ENCODE data around the gene NADK.
A peak's percentile ranks its signal among the peaks of the same experiment; 100 is the strongest.

The NADK gene

DNA sequence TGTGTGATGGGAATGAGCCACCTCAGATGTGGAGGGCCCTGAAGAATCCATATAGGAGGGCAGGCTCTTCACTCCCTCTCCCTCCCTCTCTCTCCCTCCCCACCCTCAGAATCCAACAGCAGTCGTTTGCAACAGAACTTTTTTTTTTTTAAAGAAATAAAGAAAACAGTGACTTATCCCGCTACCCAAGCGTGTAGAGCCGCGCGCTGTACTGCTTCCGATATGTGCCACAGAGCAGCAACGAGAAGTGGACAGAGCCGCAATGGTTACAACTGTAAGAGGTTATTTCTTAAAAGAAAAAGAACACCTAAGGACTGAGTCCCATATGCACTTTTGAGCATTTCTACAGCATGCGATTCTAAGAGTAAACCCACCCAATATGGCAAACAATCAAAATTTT, 7.4 kb upstream of the NADK start:
- DNase-seq: no peak

GRCh38 chr1:1784933-1785332, 6.7 kb upstream of the NADK start:
- DNase-seq: no peak

- DNase-seq: no peak
These were observed 5.0 kb upstream of the NADK start for GRCh38 chr1:1783320-1783719.

DNA sequence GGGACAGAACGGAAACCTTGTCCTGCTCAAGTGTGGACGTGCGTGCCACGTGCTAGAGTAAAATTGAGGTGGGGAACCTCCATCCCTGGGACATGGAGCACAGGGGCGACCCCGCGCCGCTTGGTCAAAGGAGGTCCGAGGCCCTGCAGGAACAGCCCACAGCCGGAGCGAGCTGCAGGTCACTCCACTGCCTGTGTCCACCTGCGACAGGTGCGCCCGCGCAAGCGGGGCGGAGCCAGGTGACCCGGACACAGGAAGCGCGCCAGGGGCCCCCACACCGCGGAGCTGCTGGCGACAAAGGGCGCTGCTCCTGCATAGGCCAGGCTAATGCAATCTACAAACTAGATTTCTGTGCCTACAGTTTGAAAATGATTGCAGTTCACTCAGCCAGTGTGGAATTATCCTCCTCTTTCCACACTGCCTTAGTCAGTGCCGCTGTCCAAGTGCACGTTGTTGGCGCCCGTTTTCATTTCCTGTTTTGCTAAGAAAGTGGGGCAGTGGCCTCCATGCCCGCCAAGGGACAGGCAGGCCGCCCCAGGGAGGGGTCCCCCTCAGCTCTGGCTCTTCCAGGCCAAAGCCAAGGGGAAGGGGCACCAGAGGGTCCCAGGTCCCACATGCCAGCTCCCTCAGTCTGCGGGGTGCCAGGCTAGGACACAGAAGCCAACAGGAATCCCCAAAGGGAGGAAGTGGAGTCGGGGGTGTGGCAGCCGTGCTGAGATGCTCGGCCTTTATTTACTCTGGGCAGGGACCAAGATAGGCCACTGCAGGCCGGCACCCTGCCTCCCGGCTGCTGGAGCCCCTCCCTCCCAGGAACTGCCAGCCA, 4.3 kb upstream of the NADK start:
- peak; percentile 20 for DNase-seq

- no peak for DNase-seq
These were observed 3.2 kb upstream of the NADK start for GRCh38 chr1:1781526-1781903.

DNA sequence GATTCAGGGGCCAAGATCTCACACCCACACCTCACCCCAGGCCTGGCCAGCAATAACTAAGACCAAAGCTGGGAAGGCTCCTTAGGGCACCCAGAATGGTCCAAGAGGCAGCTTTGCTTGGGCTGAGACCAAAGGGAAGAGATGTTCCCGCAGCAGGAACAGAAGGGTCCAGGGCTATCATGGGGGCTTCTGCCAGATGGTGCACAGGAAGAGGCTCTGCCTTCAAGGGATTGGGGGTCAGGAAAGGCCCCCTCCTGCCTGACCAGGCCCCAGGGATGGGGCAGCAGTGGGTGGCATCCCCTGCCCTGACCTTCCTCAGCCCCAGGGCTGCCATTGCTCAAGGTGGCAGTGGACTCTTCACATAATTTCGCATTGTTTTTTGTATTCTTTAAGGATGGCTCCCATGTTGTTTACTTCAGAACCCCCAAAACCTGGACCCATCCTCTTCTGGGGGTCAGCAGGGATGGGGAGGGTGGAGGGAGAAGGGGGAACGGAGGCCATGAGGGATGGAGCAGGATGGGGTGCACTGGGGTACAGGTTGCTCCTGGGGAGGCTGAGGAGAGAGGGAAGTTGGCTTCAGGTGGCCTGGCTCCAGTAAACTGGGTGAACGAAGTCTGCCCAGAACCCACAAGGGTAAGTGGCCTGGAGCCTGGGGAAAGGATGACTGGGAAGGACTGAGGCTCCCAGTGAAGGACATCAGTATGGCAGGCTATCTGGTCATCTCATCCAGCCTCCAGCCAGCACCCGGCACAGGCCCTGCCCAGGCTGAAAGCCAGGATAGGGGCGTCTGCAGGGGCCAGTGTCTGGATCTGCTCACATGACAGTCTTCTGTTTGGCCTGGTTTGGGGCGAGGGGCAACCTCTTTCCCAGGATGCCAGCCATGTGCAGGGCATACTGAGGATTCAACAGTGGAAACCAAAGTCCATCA, 2.6 kb upstream of the NADK start:
- no peak for DNase-seq

DNA sequence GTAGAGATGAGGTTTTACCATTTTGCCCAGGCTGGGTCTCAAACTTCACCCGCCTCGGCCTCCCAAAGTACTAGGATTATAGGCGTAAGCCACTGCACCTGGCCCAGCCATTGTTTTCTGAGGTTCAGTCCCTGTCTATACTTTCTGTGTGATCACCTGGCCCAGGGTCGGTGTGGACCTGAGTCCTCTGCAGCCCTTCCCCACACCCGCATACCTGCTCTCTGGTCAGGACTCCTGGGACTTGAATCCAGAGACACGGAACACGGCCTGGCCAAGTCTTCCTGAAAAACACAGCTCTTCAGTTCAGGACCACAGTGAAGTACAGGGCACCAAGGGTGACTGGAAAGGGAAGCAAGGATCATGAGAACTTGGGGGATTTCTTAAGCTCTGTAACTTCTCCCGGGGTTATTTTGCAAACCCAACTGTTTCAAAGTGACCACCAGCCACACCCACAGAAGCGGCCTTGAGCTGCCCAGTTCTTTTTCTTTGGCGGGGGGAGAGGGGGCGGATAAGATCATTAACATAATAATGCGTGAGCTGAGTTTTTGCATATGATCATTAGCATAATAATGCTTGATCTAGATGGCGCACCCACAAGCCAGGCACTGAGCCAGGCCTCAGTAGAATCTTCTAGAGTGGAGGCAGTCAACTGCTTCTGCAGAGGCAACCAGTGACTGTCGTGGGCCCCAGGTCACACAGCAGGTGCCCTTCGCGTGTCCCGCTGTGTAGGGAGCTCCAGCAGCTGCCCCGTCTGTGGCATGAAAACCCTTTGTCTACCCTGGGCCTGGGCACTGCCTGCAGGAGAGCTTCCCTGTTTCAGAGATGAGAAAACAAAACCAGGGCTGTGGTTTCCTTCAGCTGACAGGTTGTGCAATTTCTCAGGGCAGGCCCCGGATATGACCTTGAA, 1.7 kb upstream of the NADK start:
- peak; percentile 54 for DNase-seq

GRCh38 chr1:1779320-1779675, 1.0 kb upstream of the NADK start:
- no peak for DNase-seq

DNA sequence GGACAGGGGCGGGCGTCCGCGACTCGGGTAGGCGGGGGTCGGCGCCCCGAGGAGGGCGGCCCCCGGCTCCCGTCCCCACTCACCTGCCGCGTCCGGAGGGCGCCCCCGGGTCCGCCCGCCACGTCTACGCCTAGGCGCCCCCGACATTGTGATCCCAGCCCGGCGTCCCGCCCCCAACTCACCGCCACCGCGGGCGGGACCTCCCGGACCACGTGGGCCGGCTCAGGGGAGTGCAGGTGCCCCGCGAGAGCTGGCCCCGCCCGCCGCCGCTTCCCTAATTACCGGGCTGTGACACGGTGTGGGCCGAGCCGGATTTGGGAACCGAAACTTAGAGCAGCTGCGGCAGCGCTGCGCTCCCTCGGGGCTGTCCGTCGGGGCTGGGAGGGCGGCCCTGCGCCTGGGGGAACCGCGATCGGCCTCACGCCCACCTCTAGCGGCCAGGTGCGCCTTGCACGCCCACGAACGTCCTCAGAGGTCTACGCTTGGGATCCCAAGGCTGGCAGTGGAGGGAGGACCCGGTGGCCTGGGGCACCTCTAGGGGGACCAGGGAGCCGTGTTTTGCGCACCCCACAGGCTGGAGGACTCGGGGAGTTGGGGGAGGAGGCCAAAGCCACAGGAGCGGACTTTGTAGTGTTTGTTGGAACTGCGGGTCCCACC, 521 bp upstream of the NADK start:
- peak; percentile 76 for DNase-seq

DNA sequence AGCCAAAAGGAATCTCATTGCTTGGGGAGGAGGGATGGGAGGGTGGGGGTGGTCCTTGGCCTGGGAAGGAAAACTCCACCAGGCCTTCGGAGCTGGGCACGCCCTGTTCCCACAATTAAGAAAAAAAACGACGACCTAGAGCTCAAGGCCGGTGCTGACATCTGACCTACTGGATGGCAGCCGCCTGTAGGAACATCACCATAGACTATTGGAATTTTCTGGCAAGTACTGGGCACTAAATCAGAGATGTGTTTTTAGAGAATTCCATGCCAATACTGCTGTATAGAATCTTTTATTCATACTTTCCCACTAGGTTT, 729 bp downstream of the NADK start:
- DNase-seq: no peak

- no peak for DNase-seq
These were observed 1.3 kb downstream of the NADK start for GRCh38 chr1:1776672-1777582.

- no peak for DNase-seq
These were observed 2.7 kb downstream of the NADK start for GRCh38 chr1:1775327-1776226.

DNA sequence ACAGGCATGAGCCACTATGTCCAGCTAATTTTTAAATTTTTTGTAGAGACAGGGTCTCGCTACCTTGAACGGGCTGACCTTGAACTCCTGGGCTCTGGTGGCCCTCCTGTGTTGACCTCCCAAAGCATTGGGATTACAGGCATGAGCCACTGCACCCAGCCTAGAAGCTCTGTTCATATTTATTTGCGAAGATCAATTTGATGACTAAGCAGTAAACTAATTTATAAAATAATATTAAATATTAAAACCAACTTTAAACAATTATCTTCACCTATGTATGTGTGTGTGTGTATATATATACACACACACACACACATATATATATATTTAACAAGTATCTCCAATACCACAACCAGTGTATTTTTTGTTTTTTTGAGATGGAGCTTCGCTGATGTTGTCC, 4.4 kb downstream of the NADK start:
- DNase-seq: no peak

- DNase-seq: no peak
These were observed 7.2 kb downstream of the NADK start for GRCh38 chr1:1771096-1771495.

GRCh38 chr1:1770102-1770501, 8.2 kb downstream of the NADK start:
- DNase-seq: no peak

- no peak for DNase-seq
These were observed 9.8 kb downstream of the NADK start for GRCh38 chr1:1768249-1768992.

DNA sequence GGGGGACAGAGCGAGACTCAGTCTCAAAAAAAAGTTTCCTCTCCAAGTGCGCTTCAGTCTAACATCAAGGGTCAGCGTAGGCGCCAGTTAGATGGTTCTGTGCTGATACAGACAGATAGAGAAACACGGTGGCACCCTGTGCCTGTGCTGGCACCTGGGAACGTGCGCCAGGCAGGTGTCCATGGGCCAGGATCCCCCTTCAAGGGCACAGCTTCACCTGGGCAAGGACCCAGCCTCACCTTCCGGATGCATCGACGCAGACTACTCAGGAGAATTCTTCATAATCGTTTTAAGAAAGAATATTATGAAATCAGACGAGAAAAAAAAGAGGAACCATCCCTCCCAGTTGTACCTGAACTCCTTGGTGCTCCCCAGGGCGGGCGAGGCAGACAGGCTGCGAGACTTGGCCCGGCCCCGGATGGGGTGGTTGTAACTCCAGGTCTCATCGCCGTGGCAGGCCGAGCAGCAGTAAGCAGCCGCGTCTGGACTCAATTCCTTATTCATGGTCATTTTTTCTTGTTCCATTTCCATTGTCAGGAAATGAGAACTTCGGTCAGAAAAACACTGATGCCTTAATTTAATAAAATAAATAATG, 13.3 kb downstream of the NADK start:
- no peak for DNase-seq

GRCh38 chr1:1763657-1764621, 14.3 kb downstream of the NADK start:
- DNase-seq: no peak

All from activated naive CD4-positive, alpha-beta T cell treated with Interleukin-2 at 50 U/mL for 16 hours (primary cell).